DMS53 treated with DMSO at 0.1 percent for 48 hours (cell line): ENCODE results near the gene OTUD6A.
"Not testable (repeated sequence)": the region's sequence is repeated elsewhere in the genome, so short reads cannot be mapped to it uniquely, and the experiment has no call there.

Source experiments
- DNase-seq: peaks from one replicate; lab custom pipeline; 2025; ENCODE audit not compliant: unreplicated experiment; lab: John Stamatoyannopoulos, UW

Gene OTUD6A

DNA sequence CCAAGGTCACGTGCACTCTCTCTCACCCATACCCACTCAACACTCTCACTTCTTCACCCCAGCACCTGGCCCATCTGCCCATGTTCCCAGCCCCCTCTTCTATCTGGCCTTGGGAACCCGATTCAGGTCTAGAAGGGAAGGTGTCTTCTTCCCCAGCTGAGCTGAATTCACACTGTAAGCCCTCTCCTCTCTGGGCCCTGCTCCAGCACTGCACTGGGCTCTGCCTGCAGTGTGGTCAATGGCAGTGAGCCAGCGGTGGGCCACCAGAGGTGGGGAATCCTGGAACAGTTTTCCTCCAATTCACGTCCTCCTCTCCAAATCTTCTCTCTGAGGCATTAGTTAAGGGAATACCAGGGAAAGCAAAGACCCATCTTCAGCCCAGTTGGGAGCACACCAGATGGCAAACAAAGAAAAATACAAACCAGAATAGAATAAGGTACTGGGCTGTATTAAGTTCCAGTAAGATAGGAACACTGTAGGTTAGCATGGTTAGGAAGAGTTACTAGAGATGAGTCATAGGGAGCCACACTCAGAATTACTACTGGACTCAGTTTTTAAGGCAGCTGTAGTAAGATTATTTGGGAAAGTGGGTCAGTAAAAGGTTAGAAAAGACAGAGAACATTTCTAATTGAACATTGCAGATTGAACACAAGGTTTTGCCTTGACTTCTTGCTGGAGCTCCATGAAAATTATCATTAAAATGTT is 17.6 kb upstream of the OTUD6A start:
- no peak for DNase-seq

DNA sequence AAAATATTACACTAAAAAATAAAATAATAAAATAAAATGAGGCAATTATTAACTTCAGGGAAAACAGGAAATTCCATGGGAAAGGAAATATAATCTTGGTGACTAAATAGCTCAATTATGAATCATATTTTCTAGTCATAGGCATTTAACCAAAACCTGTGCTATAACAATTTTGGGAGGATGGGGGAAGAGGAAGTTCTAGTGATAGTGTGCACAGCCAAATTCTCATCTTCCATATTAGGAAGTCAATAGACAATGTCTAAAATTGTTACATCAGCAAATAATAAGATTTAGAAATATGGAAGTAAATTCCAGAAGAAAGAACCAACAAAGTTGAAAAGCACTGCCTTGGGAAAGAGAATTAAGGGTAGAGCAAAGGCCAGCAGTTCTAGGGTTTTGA is 15.3 kb upstream of the OTUD6A start:
- DNase-seq, result no peak

DNA sequence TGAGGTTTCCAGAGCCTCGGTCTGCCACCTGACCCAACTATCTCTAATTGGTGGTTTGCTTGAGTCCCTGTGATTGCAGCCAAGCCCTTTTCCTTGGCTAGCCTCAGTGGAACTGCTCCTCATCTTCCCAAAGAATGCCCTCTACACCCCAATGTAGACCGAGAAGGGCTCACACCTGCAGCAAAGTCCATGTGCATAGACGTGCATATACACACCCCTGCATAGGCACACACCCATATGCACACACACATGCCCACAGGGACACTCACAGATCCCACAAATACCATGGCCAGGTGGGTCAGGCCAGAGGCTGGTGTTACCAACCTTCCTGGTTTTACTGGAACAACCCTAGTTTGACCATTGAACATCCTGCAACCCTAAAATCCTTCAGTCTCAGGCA is 12.9 kb upstream of the OTUD6A start:
- no peak for DNase-seq

DNA sequence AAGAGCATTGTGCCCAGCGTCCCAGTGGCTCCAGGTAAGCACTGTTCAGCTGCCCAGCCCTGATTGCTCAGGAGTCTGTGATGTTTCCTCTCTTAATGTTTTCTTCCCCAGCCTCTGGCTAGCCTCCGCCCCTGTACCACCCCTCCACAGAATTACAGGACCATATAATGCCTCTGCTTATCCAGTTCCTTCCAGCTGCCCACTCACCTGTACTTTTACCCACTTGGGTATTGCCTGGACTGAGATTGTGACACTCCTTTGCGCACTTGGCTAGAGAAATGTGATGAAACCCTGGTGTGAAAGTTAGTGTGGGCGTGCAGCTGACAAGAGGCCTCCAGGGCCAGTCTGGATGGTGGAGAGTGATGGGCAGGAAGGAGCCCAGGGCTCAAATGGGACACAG is 12.3 kb upstream of the OTUD6A start, which contains the start of gene AWAT2:
Gene AWAT2 (minus strand): TSS at position 14 of the 400 bp plus-strand sequence. CDS start 6 bp downstream, at position 8.
- no peak for DNase-seq

DNA sequence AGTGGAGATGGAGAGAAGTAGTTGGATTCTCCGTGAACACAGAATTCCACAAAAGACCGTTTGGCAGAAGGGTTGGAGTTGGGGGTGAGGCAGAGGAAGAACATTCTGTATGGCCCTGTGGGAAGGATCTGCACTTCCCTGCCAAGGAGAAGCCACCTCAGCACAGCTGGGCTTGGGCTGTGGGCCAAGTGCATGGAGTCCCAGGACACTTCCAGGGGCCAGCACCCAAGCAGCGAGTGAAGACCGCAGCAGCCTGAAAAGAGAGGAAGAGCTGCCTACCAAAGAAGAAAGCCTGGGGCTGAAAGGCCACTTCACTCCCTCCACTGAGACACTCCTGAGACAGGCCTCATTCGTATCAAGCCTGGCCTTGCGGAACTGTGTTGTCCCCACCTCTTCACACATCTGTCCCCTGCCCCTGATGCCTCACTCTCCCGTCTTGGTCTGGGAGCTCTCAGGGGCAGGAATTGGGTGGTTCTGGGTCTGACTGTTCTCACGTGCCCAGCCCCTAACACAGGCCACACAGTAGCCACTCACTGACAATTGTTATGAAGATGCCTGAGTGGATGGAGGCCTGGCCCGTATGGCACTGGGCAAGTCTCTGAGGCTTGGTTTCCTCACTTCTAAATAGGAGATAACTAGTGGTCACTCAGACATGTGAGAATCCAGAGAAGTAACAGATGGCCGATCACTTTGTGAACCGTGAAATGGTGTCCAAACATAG is 9.2 kb upstream of the OTUD6A start:
- DNase-seq, result no peak

DNA sequence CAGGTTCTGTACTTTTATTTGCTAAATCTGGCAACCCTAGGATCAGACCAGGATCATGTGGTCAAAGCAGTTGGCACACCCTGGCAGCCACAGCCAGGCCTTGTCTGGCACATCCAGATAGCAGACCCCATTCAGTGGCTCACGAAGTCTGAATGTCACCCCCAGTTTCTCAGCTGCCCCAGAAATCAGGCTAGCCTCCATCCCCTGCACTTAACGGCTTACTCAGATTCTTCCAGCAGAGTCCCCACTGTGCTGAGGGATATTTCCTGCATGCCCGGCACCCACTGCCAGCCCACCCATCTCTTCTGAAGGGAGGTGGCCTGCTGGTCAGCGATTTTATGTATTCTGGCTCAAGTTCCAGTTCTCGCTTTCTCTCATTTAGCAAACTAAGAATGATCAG is 7.9 kb upstream of the OTUD6A start:
- no peak for DNase-seq

DNA sequence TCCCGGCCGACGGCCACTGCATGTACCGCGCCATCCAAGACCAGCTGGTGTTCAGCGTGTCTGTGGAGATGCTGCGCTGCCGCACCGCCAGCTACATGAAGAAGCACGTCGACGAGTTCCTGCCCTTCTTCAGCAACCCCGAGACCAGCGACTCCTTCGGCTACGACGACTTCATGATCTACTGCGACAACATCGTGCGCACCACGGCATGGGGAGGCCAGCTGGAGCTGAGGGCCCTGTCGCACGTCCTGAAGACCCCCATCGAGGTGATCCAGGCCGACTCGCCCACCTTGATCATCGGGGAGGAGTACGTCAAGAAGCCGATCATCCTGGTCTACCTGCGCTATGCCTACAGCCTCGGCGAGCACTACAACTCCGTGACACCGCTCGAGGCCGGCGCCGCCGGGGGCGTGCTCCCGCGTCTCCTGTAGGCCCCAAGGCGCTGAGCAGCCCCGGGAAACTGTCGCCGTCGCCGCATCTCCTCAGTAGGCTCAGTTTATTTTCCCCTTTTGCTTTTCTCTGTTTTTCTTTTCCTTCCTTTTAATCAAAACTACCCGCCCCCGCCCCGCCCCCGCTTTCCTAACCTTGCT is 799 bp downstream of the OTUD6A start:
- no peak for DNase-seq

DNA sequence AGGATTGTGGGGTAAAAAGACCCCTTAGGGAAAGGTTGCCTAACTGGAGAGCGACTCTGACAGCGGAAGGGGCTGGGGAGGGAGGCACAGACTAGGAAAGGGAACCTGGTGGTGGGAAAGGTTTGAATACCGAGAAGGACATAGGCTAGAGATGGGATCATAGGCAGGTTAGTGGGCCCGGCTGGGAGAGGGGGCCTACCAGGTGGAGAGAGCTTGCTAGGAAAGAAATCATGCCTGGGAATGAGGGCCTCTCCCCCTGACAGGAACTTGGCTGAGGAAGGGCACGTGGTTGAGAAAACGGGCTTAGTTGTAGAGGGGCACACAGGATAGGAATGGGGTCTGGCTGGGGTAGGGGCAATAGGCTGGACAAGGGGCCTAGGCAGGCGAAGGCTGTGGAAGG is 4.4 kb downstream of the OTUD6A start:
- no peak for DNase-seq

DNA sequence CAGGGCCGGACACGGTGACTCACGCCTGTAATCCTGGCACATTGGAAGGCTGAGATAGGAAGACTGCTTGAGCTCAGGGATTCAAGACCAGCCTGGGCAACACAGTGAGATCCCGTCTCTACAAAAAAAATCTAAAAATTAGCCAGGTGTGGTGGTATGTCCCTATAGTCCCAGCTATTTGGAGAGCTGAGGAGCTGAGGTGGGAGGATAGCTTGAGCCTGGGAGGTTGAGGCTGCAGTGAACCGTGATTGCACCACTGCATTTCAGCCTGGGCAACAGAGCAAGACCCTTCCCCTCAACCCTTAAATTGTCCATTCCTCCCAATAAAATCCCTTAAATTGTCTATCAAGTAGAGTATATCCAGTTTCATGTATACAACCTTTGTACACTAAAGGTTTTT is 17.0 kb downstream of the OTUD6A start:
- no peak for DNase-seq

DNA sequence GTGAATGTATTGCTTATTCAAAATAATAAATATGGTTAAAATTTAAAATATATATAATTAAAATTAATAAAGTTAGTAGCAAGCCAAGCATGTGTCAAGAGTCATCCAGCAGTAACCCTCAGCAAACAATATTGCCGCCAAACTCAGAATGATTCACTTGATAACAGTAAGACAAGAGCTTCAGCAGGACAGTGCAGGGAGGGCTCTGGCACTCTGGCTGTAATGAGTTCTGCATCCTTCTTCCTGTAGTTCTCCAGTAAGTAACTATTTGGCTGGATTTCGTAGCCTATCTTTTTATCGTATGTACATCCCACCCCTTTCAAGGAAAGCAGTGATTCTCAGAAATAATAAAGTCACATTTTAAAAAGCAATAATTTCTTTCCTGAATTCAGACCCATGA is 17.6 kb downstream of the OTUD6A start:
- DNase-seq, result no peak

DNA sequence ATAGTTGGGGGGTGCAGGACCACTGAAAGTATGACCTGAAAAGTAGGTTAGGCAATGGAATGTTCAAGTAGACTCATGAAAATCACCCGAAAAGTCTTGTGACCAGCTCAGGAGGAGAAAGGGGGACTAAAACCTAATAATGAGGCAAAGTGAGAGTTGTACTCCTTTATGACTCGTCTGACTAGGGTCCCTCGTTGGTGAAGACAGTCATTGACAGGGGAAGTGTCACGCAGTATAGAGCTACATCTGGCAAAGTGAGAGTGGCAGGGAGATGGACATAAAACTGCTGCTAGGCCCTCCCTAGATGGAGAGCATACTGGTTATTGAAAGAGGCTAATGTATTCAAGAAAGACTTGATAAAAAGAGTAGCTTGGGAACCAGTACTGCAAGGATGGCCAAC is 20.5 kb downstream of the OTUD6A start:
- no peak for DNase-seq

DNA sequence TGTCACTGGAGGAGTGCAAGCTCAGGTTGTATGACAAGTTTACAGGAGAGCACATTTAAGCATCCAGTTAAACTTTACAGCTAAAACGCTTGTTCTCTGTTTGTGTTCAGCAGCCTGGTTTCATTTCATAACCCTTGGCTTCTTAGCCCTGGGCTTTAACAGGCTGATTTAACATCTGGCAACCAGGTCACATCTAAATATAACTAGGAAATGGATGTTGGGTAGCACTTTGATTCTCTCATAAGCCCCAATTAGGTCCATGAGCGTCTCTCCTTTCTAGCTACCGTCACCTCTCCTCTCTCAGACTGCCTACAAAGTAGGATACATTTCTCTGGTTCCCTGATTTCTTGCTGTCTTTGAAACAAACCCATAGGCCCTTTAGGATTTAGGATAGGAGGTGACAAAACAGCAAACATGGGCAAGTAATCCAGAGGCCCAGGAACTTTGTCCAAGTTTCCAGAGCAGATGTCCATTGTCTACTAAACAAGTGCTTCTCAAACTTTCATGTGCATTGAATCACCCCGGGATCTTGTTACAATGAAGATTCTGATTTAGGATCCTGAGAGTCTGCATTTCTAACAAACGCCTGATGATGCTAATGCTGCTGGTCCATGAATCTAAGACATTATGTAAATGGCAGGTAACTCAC is 22.5 kb downstream of the OTUD6A start:
- DNase-seq, result no peak

DNA sequence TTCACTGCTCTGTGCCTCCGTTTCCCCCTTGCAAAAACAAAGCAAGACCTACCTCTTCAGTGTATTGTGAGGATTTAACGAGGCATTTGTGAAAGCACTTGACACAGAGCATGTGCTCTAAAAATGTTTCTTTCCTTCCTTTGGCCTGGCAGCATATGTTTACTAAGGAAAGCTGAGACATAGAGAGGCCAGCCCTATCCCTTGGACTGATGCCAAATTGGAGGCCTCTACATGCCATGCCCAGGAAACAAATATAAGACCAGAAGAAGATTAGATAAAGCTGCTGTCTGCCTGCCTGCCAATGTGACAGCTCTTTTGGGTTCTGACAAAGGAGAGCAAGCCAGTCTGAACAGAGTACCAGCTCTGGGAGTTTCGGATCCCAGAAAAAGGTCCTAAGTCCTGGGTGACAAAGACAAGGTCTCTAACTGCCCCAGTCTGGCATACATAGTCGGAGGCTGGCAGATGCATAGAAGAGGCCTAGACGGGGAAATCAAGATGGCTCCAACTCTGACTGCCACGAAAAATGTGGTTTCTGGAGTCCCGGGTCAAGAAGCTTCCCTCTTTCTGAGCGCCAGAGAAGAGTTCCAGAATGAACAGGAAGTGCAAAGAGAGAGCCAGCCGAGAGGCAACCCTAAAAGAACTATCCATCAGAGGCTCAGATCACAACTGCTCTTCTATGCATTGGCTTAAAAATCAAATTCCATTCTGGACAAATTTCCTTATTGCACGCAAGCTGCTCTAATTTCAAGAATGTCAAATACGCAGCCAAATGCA is 25.8 kb downstream of the OTUD6A start:
- DNase-seq, result peak; percentile 26

DNA sequence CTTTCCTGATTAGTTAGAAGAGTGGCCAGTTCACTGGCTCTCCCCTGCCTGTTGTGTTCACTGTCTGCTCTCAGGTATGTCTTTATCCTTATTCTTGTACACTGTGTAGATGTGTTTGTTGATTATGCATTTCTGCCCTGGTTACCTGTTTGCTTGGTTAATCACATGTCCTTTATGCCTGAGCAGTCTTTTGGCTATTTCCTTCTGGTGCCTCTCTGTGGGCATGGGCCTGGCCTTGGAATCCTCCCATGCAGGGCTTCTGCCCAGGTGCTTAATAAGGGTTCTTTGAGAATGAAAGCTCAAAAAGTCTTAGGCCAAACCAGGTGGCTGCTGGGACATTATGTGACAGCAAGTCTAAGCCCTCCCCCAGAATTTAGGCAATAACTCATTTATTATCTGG is 26.5 kb downstream of the OTUD6A start:
- no peak for DNase-seq

DNA sequence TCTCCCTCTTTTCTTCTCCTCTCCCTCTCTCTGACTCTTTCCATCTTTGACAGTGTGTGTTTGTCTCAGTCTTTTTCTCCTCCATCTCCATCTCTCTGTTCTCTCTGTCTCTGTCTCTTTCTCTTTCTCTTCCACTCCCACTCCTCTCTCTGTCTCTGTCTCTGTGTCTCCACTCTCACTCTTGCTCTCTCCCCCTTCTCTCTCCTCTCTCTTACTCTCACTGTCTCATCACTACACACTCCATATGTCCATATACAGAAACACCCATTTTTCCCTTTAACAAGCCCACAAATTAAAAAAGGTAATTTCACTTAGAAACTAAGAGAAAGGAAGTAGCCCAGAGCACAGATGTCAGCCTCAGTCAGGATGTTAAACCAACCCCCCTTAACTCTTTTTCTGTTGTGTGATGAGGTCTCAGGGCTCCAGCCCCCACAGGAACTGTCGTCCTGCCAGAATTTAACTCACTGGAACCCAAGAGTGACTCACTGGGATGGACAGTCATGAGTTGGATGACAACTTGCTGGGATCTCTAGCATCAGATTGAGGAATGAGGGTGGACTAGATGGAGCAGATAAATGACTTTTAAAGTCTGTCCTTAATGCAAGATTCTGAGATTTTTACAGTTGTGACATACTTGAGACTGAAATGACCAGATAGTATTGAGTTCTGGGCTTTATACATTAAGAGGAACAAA is 27.5 kb downstream of the OTUD6A start:
- DNase-seq, result no peak

DNA sequence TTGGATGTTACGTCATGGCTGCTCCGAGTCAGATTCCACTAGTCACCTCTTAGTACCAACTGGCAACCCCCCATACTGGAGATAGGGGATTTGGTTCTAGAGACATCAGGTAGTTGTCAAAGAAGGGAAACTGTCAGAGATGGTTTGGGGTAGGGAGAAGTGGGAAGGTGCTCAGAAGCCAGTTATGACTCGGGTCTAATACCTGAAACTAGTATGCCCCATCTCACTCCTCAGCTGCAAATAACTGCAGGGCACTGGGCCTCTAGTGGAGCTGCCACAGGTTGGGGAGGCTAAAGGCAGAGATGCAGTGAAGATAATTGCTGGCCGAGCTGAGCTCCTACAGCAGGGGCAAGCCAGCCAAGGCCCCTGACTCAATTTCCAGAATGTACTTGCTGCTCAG is 30.0 kb downstream of the OTUD6A start:
- DNase-seq, result no peak

DNA sequence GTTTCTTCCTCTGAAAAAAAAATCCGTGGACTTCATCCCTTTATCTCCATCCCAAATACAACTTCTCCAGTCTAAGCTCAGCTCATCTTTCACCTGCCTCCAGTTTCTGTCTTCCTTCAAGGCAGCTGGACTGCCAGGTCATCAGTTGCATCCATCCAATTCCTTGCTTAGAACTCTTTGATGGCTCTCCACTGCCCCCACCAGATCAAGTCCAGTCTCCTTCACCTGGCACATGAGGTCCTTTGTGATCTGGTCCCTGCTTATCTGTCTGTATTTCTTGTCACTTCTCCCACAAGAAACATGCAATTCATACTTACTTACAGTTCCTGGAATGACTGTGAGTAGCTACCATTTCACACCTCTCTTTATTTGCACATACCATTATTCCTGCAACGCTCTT is 33.8 kb downstream of the OTUD6A start:
- DNase-seq, result peak; percentile 3

DNA sequence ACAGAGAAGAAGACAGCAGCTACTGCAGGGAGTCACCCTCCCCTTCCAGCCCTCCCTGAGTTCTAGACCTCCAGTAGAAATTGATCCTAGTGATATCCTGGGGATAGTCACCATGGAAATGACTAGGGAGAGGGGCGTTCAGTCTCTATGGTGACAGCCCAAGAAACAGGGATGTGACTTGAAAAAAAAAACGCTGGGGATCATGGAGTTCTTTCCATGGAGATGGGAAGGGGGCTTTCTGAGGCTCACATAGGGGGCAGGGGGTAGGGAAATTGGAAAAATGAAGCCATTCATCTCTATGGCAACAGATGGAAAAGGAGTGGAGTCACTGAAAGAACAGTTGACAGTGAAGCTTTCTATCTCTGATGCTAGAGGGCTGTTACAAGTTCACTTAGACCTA is 43.0 kb downstream of the OTUD6A start:
- no peak for DNase-seq

DNA sequence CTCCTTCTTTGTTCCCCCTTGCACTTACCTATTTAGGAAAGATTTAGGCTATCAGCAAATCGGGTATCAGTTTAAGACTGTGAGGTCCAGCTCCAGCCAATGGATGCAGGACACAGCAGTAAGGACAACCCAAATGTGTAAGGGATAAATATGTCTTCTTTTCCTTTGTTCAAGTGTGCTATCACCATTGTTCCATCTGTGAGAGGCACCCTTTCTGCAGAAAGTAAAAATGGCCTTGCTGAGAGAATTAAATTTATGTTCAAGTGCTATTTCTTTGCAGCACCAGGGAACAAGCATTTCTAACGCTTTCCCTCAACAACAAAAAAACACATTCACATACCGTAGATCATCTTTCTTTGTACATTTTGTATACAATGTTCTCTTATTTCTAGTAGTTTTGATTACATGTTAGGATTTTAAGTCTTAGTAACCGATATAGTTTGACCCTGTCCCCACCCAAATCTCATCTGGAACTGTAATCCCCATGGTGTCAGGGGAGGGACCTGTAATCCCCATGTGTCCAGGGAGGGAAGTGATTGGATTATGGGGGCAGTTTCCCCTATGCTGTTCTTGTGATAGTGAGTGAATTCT is 49.3 kb downstream of the OTUD6A start:
- not testable (repeated sequence) for DNase-seq
